Breast epithelium (tissue), 4 donors: Measurements from ENCODE around the gene POLR2L. TPM values are rescaled to one million over a fixed set of nuclear protein-coding genes. Genes with fewer than 3 reads are reported as not detected.

ENCODE experiments used
- DNase-seq, 2 donors: peaks; one replicate each; pipeline ENCODE4 v3.0.0-alpha.2; 2019; ENCODE audit warnings: low spot score in 2 of 2
- H3K27ac ChIP-seq, 2 donors: fragments of 200-600 bp; sonication (generic) in 1 of 2; one replicate each; pipeline ENCODE4 v1.5.1; 2016 to 2019; ENCODE audit warnings: mild to moderate bottlenecking in 1 of 2
- H3K27me3 ChIP-seq, 2 donors: fragments of 200-600 bp; sonication (generic) in 1 of 2; one replicate each; pipeline versions ENCODE4 v1.5.1 to v1.6.0; 2017 to 2019; ENCODE audit warnings: control low read depth in 1 of 2, mild to moderate bottlenecking in 1 of 2
- H3K36me3 ChIP-seq: fragments of 200-600 bp; one replicate; pipeline ENCODE4 v1.5.1; 2019
- H3K4me1 ChIP-seq, 2 donors: fragments of 200-600 bp; sonication (generic); one replicate each; pipeline ENCODE4 v1.5.1; 2016 to 2019; ENCODE audit warnings: control low read depth in 1 of 2
- H3K4me3 ChIP-seq, 3 donors: fragments of 200-600 bp; sonication (generic); 1 replicate in 2 of 3; 2 replicates in 1 of 3; pipeline ENCODE4 v1.5.1; 2016 to 2019; ENCODE audit warnings: mild to moderate bottlenecking in 3 of 3, moderate library complexity in 2 of 3
- H3K9me3 ChIP-seq, 2 donors: fragments of 200-600 bp; sonication (generic) in 1 of 2; one replicate each; pipeline ENCODE4 v1.5.1; 2016 to 2019; ENCODE audit warnings: control low read depth in 1 of 2
- CTCF ChIP-seq, 3 donors: fragments of 450-650 bp; IDR thresholded peaks; one replicate each; pipeline ENCODE4 v1.5.1; 2016 to 2017; ENCODE audit warnings: antibody characterized with exemption in 3 of 3, mild to moderate bottlenecking in 3 of 3, moderate library complexity in 3 of 3
- POLR2A ChIP-seq: fragments of 450-650 bp; IDR thresholded peaks from one replicate; pipeline ENCODE4 v1.6.1; 2016; ENCODE audit warnings: antibody characterized with exemption, mild to moderate bottlenecking, moderate library complexity
- POLR2AphosphoS5 ChIP-seq, 3 donors: sonication (generic); formaldehyde crosslinking; IDR thresholded peaks; one replicate each; pipeline ENCODE4 v1.6.1; 2017; ENCODE audit warnings: antibody characterized with exemption in 3 of 3
- intact Hi-C: fragments of 100-400 bp; cut with DNase I; formaldehyde crosslinking; loops from one replicate; pipeline ENCODE4 v1.15.1; 2023; ENCODE audit warnings: low total_unique reads
- total RNA-seq, 3 donors: library from RNA; depleted of rRNA; stranded (reverse); fragments of >200 nt; gene quantifications; one replicate each; pipeline ENCODE4 v1.1.0, GENCODE V29; 2016

POLR2L gene
- total RNA-seq, 3 donors from 2014 or later = 51.8 to 126 (median 96.7) TPM

DNA sequence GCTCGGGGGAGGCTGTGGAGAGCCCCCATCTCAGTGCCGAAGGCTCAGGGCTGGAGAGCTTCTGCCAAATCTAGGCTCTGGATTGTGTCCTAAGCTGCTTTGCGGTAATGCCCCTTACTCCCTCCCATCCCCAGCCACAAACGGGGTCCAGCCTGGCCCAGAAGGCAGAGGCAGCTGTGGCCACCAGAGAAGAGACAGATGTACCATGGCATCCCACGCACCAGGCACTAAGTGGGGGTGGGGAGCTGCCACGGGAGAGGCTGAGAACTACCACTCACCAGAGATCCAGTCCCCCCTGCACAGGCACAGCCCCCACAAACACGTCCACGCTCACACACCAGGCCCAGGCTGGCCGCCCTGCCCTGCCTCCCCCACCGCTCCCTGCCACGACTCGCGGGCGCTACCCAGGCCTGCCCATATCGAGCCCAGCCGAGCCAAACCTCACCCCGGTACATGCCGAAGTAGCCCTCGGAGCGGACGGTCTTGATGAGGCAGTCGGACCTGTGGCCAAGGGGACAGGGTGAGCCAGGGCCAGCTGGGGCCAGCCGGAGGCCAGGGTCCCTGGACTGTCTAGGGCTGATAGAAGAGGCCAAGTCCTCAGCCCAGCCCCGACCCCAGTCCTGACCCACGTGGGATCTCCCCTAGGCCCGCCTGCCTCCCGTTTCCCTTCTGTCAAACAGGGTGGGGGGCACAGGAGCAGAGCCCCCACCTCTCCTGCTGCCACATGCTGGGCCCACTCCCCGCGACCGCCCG is 48.1 kb downstream of the POLR2L start:
- H3K27ac ChIP-seq = no peak overlapping the region
- no peaks in the 10 kb centered on the region for H3K9me3 ChIP-seq
- DNase-seq = no peak
- no peak overlapping the region for H3K4me3 ChIP-seq
- peaks cover 0 to 8% of the 10 kb centered on the region in 2 donors for H3K27me3 ChIP-seq
- intact Hi-C loops = no loop called here
- H3K4me1 ChIP-seq = peaks cover 10 to 14% of the 10 kb centered on the region in 2 donors
- H3K36me3 ChIP-seq = no peaks in the 10 kb centered on the region
- TF ChIP-seq CTCF (IDR thresholded peaks at IDR 0.05) (no peak), POLR2AphosphoS5 (IDR thresholded peaks at IDR 0.05) (no peak), POLR2A (no peak)

DNA sequence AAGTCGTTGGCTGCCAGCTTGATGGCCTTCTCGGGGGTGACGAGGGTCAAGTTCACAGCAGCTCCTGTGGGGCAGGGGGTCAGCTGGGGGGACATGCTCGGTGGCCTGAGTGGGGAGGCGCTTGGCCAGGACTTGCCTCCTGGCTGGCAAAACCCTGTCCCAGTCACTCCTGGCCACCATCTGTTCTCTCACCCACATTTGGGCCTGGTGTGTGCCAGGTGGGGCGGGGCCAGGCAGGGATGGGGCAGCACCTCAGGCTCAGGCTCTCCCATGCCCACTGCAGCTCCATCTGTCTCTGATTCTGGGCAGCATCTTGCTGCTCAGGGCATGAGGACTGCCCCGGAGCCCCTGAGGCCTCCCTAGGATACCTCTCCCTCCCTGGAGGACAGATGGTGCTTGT is 48.8 kb downstream of the POLR2L start:
- TF ChIP-seq CTCF (IDR thresholded peaks at IDR 0.05) (no peak), POLR2A (no peak), POLR2AphosphoS5 (IDR thresholded peaks at IDR 0.05) (no peak)

DNA sequence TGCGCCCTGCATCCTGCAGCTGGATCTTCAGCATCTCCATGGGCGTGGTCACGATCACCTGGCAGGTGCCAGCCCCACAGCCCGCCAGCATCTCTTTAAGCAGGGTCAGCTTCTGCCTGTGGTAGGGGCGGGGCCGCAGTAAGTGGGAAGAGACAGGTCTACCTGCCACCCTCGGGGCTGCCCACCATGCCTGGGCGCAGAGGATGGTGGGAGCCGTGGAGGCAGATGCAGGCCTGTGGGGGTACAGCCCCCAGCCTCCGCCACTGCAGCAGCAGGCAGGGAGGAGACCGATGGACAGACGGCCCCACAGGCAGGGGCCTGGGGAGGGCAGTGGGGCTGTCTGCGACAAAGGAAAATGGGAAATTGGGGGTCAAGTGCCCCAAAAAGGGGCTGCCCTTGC is 49.5 kb downstream of the POLR2L start:
- TF ChIP-seq POLR2A = no peak
- TF ChIP-seq CTCF (IDR thresholded peaks at IDR 0.05) = no peak
- no peak for TF ChIP-seq POLR2AphosphoS5 (IDR thresholded peaks at IDR 0.05)
- DNase-seq = no peak
- H3K4me1 ChIP-seq = peaks cover 10 to 14% of the 10 kb centered on the region in 2 donors

More for the DNA sequence above, 48.8 kb downstream of the POLR2L start:
- Histone ChIP-seq H3K4me3 (no peak overlapping the region), H3K36me3 (no peaks in the 10 kb centered on the region), H3K9me3 (no peaks in the 10 kb centered on the region), H3K4me1 (peaks cover 10 to 14% of the 10 kb centered on the region in 2 donors), H3K27me3 (peaks cover 0 to 11% of the 10 kb centered on the region in 2 donors), H3K27ac (no peak overlapping the region)
- DNase-seq = no peak
- intact Hi-C loops = no loop called here

GRCh38 chr11:792535-792821 is 49.9 kb downstream of the POLR2L start:
- H3K36me3 ChIP-seq = no peaks in the 10 kb centered on the region
- TF ChIP-seq CTCF (IDR thresholded peaks at IDR 0.05) = no peak
- no peak for TF ChIP-seq POLR2A
- TF ChIP-seq POLR2AphosphoS5 (IDR thresholded peaks at IDR 0.05) = no peak

More for the DNA sequence above, 49.5 kb downstream of the POLR2L start:
- H3K9me3 ChIP-seq = no peaks in the 10 kb centered on the region
- intact Hi-C loops = no loop called here
- H3K36me3 ChIP-seq = no peaks in the 10 kb centered on the region
- peaks cover 0 to 11% of the 10 kb centered on the region in 2 donors for H3K27me3 ChIP-seq
- H3K4me3 ChIP-seq = no peak overlapping the region
- no peak overlapping the region for H3K27ac ChIP-seq

DNA sequence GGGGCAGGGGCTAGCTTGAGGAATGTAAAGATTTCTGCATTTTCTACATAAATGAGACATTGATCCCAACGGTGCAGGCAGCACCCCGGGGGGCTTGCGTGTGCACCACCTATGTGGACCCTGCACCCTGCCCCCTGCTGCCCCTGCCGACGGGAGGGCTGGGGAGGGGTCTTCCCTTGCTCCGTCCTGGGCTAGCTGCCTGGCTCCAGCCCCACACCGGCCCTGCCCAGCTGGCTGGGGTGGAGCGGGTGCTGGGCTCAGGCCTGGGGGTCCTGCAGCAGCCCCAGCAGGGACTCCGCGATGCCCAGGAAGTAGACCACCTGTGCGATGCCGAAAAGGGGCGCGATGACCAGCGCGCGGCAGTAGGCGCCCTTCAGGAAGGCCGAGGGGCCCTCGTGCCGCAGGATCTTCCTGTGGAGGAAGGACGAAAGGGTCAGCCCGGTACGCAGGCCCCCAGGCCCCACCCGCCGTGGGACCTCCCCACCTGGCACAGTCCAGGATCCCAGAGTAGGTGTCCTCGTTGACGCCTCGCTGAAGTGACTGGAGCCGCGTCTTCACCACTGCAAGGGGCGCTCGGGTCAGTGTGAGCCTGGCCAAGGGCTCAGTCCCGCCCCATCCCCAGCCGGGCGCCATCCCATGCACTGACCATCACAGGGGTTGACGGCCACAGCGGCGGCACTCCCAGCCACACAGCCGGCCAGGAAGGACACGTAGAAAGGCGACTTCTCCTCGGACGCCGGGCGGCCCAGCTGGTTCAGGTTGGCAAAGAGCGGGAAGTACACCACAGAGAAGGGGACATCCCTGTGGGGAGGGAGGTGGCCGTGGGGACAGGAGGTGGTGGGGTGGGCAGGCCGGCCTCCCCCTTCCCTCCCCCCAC is 50.4 kb downstream of the POLR2L start:
- peaks cover 0 to 11% of the 10 kb centered on the region in 2 donors for H3K27me3 ChIP-seq
- H3K4me1 ChIP-seq = peaks cover 9 to 10% of the 10 kb centered on the region in 2 donors
- no peak overlapping the region for H3K4me3 ChIP-seq
- TF ChIP-seq POLR2A = no peak
- TF ChIP-seq POLR2AphosphoS5 (IDR thresholded peaks at IDR 0.05) = no peak
- TF ChIP-seq CTCF (IDR thresholded peaks at IDR 0.05) = no peak
- H3K27ac ChIP-seq = no peak overlapping the region
- intact Hi-C loops = loop anchor here (1.0 kb wide), 1 partner anchor 24 kb away; no protein-coding TSS in a partner anchor
- no peaks in the 10 kb centered on the region for H3K9me3 ChIP-seq
- H3K36me3 ChIP-seq = no peaks in the 10 kb centered on the region
- no peak for DNase-seq

More at GRCh38 chr11:792535-792821, 49.9 kb downstream of the POLR2L start:
- no peak overlapping the region for H3K27ac ChIP-seq
- no peak overlapping the region for H3K4me3 ChIP-seq
- DNase-seq = no peak
- peaks cover 0 to 11% of the 10 kb centered on the region in 2 donors for H3K27me3 ChIP-seq
- intact Hi-C loops = no loop called here
- H3K9me3 ChIP-seq = no peaks in the 10 kb centered on the region
- peaks cover 10 to 14% of the 10 kb centered on the region in 2 donors for H3K4me1 ChIP-seq
